OCI-M2 (cell line): ENCODE results near the gene DENND4C.
A peak's percentile ranks its signal among the peaks of the same experiment; 100 is the strongest.
"Not testable (repeated sequence)": the region's sequence is repeated elsewhere in the genome, so short reads cannot be mapped to it uniquely, and the experiment has no call there.

Experiments used
- DNase-seq: peaks from one replicate; lab custom pipeline; 2025; ENCODE audit not compliant: unreplicated experiment; lab: John Stamatoyannopoulos, UW

DENND4C gene

GRCh38 chr9:19408693-19409400 is 178.4 kb downstream of the DENND4C start, which contains the start of gene ACER2:
TSS of gene ACER2 (plus strand) at chr9:19409009. CDS start at chr9:19409085, 76 bp downstream.
- peak; percentile 4 for DNase-seq

- no peak for DNase-seq
Observed at GRCh38 chr9:19409401-19410194, 179.1 kb downstream of the DENND4C start.

- no peak for DNase-seq
Observed at GRCh38 chr9:19410195-19410503, 179.7 kb downstream of the DENND4C start.

GRCh38 chr9:19410594-19410993 is 180.1 kb downstream of the DENND4C start:
- DNase-seq: no peak

- no peak for DNase-seq
Observed at GRCh38 chr9:19411316-19411715, 180.8 kb downstream of the DENND4C start.

- DNase-seq: not testable (repeated sequence)
Observed at GRCh38 chr9:19413456-19413855, 183.0 kb downstream of the DENND4C start.

- DNase-seq: no peak
Observed at GRCh38 chr9:19416143-19416542, 185.7 kb downstream of the DENND4C start.

- DNase-seq: no peak
Observed at GRCh38 chr9:19420877-19421276, 190.4 kb downstream of the DENND4C start.
